GM19324 (cell line): ENCODE measurements around the gene NOP56.

Experiments
- ATAC-seq: cut with Tn5 transposase; IDR thresholded peaks from one replicate; pipeline ENCODE4 v1.9.1; 2021; ENCODE audit warnings: mild to moderate bottlenecking, moderate library complexity; ENCODE audit not compliant: unreplicated experiment, low FRiP score

The NOP56 gene, protein sequence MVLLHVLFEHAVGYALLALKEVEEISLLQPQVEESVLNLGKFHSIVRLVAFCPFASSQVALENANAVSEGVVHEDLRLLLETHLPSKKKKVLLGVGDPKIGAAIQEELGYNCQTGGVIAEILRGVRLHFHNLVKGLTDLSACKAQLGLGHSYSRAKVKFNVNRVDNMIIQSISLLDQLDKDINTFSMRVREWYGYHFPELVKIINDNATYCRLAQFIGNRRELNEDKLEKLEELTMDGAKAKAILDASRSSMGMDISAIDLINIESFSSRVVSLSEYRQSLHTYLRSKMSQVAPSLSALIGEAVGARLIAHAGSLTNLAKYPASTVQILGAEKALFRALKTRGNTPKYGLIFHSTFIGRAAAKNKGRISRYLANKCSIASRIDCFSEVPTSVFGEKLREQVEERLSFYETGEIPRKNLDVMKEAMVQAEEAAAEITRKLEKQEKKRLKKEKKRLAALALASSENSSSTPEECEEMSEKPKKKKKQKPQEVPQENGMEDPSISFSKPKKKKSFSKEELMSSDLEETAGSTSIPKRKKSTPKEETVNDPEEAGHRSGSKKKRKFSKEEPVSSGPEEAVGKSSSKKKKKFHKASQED

DNA sequence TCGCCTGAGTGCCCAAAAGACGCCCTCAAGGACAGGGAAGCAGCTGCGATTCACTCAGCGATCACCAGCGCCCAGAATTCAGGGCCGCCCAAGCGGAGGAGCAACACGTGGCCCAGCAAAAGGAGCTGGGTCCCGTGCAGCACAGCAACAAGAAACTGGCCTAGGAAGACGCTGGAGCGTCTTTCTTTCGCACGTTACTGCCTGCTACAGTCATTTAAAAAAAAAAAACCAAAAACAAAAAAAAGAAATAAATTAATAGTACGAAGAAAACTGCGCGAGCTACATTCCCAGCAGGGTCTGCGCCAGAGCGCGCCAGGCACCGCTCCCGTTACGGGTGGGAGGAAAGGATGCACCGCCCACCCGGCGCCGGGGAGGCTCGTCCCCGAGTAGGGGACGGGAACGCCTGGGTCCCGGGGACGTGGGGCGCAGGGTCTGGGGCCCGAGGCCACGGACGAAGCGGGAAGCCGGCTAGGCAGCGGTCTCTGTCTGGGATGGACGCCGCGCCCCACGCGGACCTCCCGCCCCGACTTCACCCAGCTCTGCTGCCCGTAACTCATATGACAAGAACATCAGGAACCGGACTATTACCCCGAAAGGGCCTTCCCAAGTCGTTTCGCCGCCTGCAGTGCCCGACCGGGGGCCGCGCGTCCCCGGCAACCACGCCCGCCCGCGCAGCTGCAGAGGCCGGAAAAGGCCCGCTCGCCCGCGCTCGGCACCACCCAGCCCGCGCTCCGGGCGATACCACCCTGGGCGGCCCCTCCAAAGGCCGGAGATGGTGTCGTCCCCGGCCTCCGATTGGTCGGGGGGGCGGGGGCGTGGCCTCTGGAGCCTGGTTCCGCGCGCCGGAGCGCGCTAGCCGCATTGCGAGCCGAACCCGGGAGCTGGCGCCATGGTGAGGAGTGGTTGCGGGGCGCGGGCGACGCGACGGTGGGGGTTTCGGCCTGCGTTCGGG, at the start of gene NOP56:
TSS of gene NOP56 (plus strand) at position 861 of the 952 bp plus-strand sequence. CDS start at position 890, 29 bp downstream.
- ATAC-seq = peak; percentile 85

DNA sequence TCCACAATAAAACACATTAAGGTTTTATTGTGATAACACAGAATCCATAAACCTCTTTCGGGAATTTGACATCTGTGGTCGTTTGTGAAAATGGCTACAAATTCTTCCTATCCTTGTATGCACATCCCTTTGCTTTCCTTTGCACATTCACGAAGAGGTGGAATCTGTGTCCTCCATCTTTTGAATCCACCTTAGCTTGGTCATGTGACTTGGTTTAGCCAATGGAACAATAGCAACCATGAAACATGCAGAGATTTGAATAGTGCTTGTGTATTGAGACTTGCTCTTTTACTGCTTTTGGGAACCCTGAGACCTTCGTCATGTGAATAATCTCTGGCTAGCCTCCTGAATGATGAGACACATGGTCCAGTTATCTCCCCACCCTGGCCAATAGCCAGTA, 49.7 kb upstream of the NOP56 start:
- ATAC-seq = no peak

DNA sequence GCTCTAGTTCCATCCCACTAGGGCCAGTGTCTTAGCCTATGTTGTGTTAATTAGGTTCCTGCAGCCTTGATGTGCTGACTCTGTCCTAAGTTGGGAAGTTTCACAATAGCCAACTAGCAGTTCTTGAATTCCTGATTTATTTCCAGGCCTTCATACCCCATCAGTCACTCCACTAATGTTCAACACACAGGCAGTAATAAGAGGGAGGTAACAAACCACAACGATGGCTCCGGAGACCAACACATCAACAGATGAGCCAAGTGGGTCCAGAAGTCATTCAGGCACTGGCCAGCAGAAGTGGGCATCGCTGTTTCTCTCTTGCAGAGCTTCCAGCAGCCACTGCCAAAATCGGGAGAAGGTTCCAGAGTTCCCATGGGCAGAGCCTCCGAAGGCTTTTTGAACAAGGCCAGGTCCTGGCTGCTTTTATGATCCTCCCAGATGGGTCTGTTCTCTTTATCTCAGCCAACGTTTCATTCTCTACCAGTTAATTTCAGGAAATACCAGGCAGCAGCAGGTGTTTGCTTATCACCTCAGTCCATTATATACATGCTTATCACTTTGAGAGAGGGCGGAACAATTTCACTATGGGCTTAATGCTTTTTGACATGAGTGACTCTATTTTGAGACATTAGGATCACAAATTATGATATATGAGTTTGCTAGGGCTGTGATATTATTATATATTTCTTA, 48.5 kb upstream of the NOP56 start:
- ATAC-seq = no peak

DNA sequence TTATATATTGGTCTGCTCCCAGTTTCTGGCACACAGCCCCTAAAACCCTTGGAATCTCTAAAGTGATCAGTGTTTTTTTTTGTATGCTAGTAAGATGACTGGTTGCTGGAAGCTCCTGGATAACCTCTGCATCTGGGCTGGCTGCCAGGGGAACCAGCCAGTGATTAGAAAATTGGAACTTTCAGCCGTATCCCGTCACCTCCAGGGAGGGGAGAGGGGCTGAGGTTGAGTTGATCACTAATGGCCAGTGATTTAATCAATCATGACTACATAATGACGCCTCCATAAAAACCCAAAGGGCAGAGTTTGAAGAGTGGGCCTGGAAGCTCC, 48.0 kb upstream of the NOP56 start:
- no peak for ATAC-seq

DNA sequence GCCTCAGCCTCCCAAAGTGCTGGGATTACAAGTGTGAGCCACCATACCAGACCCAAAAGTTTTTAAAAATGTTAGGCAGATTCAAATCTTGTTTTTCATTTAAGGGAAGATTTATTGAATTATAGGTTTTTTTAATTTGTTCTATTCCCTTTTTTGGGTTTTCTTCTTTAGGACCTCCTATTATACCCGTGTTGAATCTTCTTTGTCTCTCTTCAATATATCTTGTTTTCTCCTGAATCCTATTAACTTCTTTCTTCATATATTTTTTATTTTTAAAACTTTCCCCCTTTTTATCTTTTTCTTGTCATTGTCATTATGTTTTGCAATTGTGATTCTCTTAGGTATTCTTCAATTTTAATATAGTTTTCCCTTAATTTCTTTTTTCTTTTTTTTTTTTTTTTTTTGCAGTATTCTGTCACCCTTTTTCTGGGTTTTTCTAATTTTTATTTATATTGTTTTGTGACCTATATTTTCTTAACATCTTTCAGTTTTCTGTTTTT, 45.9 kb upstream of the NOP56 start:
- ATAC-seq = no peak

DNA sequence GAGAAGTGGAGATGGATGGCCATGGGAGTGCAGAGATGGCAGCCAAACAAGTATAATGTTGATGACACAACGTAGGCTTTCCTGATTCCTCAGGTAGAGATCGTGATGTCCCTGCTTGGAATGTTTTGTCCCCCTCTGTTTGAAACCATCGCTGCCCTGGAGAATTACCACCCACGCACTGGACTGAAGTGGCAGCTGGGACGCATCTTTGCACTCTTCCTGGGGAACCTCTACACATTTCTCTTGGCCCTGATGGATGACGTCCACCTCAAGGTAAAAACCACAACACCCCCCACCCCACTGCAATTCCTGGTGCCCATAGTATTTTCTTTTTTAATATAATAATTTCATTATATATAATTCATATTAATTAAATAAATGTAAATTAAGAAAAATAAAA, 42.1 kb upstream of the NOP56 start:
- ATAC-seq = no peak

DNA sequence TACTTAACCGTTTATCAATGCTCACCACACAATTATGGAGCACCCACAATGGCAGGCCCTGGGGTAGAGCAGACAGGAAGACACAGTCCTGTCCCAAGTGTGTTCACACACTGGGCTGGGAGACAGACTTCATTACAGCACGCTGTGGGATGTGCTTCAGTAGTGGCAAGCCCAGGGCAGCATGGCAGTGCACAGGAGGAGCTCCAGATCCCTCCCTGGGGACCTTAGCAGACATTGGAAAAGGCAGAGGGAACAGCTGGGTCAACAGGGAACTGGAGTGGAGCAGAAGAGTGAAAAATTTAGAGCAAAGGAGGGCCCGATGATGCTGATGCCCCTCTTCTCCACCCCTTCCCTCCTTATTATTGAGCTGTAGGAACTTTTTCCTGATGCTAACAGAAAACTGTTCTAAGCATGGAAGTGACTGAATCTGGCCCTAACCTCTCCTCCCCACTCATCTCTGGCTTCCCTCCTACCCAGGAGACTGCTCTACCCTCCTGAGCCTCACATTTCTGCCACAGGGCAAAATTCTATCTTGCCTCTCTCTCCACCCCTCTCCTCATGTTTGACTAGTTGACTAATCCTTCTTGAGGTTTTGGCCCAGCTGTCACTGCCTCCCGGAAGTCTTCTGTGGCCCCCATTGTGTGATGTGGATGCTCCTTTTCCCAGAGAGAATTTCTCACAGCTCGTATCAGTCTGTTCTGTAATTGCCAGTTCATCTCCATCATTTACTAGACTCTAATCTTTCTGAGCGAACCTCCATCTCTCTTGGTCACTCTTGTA, 41.3 kb upstream of the NOP56 start:
- ATAC-seq = no peak

DNA sequence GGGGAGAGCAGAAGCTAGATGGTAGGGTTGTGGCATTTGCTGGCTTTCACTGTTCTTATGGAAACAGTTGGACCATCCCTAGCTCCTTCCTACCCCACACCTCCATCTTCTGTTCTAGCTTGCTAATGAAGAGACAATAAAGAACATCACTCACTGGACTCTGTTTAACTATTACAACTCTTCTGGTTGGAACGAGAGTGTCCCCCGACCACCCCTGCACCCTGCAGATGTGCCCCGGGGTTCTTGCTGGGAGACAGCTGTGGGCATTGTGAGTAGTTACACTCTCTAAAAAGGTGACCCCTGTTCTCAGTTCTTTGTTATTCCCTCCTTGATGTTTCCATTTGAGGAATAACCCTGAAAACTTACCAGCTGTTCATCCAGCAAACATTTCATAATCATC, 40.4 kb upstream of the NOP56 start:
- no peak for ATAC-seq

DNA sequence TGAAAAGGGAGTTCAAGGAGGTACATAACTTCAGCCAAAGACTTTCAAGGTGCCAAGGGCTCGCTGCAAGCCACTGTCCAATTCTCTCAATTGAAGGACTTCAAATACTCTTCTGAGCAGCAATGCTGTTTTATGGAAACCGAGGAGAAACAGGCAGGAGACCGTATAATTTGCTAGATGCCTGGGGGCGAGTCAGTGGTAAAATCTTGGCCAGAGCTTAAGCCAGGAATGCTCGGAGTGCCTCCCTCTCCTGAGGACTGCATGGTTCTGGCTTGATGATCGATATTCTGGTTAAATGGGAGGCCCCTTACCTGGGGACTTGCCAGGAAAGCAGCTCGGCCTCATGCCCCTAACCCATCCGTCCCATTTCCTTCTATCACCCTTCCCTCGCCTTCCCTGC, 35.8 kb upstream of the NOP56 start:
- no peak for ATAC-seq

DNA sequence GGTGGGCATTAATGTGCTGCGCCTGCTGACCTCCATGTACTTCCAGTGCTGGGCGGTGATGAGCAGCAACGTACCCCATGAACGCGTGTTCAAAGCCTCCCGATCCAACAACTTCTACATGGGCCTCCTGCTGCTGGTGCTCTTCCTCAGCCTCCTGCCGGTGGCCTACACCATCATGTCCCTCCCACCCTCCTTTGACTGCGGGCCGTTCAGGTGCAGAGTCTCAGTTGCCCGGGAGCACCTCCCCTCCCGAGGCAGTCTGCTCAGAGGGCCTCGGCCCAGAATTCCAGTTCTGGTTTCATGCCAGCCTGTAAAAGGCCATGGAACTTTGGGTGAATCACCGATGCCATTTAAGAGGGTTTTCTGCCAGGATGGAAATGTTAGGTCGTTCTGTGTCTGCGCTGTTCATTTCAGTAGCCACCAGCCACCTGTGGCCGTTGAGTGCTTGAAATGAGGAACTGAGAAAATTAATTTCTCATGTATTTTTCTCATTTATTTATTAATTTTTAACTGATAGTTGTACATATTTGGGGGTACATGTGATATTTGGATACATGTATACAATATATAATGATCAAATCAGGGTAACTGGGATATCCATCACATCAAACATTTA, 35.2 kb upstream of the NOP56 start:
- no peak for ATAC-seq

DNA sequence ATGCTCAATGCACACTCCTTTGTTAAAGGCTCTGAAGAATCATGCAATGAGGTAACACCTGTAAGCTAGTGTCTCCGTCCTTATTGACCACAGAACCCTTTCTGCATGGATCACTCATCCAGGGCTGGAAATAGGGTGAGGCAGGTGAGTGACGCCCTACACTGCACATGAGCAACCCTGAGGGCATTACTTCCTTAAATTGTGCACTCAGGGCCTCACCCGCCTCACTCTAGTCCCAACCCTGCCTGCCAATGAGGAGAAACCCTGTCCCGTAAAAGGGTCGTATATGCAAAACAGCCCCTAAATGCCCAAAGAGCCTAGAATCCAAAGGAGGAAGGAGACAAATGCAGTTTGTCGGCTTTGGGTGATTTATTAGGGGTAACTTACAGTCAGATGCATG, 33.6 kb upstream of the NOP56 start:
- ATAC-seq = no peak

DNA sequence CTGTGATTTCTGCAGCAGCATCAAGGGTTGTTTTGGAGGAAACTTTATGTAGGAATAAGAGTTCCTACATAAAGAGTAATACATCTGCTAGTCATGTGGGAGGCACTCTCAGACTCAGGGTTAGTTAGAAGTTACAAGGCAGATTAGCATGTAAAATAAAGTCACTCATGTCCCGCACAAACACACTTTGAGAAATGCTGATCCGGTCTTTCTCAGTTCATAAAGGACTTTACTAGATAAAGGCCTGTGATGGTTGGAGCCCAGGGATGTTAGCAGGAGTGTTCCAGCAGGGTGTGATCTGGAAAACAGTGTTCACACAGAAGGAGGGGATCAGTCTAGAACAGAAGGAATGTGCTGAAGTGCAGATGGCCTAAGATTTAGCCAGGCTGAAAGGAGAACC, 33.1 kb upstream of the NOP56 start:
- ATAC-seq = no peak

DNA sequence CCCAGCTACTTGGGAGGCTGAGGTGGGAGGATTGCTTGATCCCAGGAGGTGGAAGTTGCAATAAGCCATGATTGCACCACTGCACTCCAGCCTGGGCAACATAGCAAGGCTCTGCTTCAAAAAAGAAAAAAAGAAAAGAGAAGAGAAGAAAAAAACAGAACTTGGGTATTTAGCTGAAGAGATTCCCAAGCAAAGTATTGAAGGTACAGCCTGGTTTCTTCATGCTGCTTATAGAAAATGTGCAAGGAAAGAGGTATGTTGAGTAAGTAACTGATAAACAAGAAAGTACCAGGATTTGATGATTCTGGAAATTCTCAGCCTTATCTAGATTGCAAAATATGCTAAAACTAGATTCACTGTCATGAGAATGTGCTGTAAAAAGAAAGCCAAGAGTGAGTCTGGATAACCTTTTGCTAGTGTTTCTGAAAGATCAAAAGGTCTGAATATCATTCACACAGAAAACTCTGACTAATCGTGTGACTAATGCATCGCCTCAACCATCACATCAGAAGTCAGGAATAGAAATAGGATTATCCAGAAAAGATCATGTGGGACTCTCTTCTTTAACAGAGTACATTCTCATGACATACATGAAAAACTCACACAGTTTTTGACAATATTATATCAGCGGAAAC, 32.4 kb upstream of the NOP56 start:
- ATAC-seq = no peak

DNA sequence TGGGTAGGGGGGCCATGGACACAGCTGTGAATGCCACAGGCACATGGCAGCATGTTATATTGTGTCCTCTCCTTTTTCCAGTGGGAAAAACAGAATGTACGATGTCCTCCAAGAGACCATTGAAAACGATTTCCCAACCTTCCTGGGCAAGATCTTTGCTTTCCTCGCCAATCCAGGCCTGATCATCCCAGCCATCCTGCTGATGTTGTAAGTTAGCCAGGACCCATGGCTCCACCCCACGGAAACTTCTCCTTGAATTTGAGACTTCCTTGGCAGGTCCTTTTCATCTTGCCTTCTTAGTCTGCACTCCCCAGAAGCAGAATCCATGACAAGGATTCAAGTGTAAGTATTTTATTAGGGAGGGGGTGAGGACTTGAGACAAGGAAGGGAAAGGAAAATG, 28.2 kb upstream of the NOP56 start:
- no peak for ATAC-seq

DNA sequence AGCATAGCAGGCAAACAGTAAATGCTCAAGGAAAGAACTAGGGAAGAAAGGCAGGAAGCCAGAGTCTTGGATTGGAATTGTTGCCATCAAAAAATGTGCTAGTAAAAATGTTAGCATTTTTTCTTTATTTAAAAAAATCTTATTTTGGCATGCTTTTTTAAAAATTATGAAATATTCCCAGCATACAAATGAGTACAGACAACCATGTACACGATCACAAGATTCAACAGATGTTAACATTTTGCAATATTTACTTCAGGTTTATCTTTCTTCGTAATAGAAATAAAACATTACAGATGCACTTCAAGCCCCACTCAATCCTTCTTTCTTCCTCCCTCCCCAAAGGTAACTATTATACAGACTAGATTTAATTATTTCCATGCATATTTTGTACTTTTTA, 27.4 kb upstream of the NOP56 start:
- ATAC-seq = no peak

DNA sequence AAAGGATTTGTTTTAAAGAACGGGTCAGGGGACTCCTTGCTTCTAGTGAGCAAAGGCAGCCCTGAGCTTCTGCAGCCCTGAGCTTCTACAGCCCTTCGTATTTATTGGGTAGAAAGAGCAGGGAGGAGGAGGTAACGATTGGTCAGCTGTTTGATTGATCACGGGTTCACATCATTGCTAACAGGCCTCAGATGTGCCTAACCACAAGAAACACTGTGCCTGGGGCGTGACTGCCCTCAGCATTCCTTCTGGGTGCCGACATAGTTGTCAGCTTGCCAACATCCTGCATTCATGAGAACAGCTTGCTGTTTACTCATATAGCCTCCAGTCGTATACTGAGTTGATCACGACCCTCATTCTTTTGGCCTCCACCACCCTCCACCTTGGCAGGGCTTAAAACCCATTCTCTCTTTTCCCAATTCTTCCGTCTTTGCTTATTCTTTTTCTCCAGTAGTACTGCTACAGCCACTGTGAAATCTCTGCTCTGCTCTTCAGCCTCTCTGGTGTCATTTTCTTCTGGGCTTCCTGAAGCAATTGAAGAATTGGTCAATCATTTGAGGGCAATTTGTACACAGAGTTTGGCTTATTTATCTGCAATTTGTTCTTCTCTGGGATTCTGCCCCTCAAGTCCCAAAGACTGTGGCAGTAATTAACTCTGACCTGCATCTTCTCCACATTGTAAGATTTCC, 25.4 kb upstream of the NOP56 start:
- ATAC-seq = no peak

DNA sequence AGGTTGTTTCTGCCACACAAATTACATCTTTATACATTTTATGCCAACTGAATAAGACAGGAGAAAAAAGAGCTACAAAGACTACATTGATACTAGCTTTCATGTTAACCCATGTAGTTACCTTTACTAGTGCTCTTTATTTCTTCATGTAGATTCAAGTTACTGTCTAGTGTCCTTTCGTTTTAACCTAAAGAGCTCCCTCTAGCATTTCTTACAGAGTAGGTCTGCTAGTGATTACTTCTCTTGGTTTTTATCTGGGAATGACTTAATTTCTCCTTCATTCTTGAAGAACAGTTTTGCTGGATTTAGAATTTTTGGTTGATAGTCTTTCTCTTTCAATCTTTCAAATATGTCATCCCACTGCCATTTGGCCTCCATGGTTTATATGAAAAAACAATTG, 21.2 kb upstream of the NOP56 start:
- ATAC-seq = no peak

DNA sequence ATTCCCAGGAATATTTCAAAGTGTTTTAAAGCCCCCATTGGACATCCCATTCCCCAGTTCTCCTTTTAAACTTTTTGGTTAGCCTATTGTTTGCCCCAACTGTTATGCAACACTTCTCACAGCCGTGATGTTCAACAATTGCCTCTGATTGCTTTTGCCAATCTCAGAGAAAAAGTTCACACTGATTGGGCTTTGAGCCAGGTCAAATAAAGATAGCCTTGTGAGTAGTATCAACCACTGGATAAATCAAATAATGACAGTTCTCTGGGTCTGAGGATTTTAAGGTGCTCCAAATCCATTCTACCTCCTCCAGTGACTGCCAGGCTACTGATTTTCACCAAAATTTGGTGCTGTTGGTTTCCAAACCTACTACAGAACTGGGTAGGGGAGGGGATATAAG, 19.1 kb upstream of the NOP56 start:
- ATAC-seq = no peak
